A549 (cell line): Measurements from ENCODE around the gene PCDHGA6. TPM values are rescaled to one million over a fixed set of nuclear protein-coding genes. Genes with fewer than 3 reads are reported as not detected.

Experiments used
- ATAC-seq, 2 experiments: fragments of 200-7000 bp in 1 of 2; fragments of >200 bp in 1 of 2; cut with Nextera tagmentation in 1 of 2; cut with Tn5 transposase in 1 of 2; 3 replicates each; pipeline versions ENCODE4 v1.8.0 to v1.9.1; 2018 to 2020; ENCODE audit warnings: mild to moderate bottlenecking in 1 of 2, moderate library complexity in 1 of 2
- CTCF ChIA-PET: fragments of 300-600 bp; sonication (Branson Sonifier 250); formaldehyde crosslinking; extraction: SDS; loops from one replicate; lab custom pipeline; 2021; ENCODE audit warnings: antibody characterized with exemption, inconsistent platforms; lab: Yijun Ruan, JAX
- POLR2A ChIA-PET: fragments of 350-600 bp; formaldehyde crosslinking; extraction: SDS; loops from one replicate; lab custom pipeline; 2021; ENCODE audit warnings: antibody characterized with exemption, inconsistent platforms; lab: Yijun Ruan, JAX
- DNase-seq, 2 experiments: peaks; one replicate each; pipeline versions ENCODE4 v3.0.0 to v3.0.0-alpha.2; 2011 to 2016; ENCODE audit warnings: low read depth in 1 of 2, low spot score in 1 of 2
- FAIRE-seq: peaks from 2 replicates; lab custom pipeline; 2011; peaks lifted over from hg19 to GRCh38; lab: Jason Lieb, UNC
- H3K27ac ChIP-seq, 2 experiments: fragments of >200 bp; sonication (Bioruptor Twin); formaldehyde crosslinking; 3 replicates each; pipeline ENCODE4 v1.5.1; 2016 to 2017
- H3K4me1 ChIP-seq: fragments of >200 bp; sonication (Bioruptor Twin); formaldehyde crosslinking; 3 replicates; pipeline ENCODE4 v1.6.1; 2016
- H3K4me2 ChIP-seq: fragments of >200 bp; sonication (Bioruptor Twin); formaldehyde crosslinking; 3 replicates; pipeline ENCODE4 v1.6.1; 2016
- H3K4me3 ChIP-seq: fragments of >200 bp; sonication (Bioruptor Twin); formaldehyde crosslinking; 3 replicates; pipeline ENCODE4 v1.5.1; 2016
- H3K9me3 ChIP-seq: fragments of >200 bp; sonication (Bioruptor Twin); formaldehyde crosslinking; 3 replicates; pipeline ENCODE4 v1.6.1; 2016
- CBX8 ChIP-seq: fragments of 200-600 bp; sonication (generic); IDR thresholded peaks from 2 replicates; pipeline ENCODE4 v1.6.1; 2016
- CHD2 ChIP-seq: fragments of 150-350 bp; IDR thresholded peaks from 2 replicates; pipeline ENCODE4 v1.6.1; 2014; ENCODE audit warnings: low read length; ENCODE audit not compliant: partially characterized antibody
- CHD4 ChIP-seq: fragments of 200-600 bp; sonication (generic); IDR thresholded peaks from 2 replicates; pipeline ENCODE4 v1.6.1; 2016; ENCODE audit warnings: antibody characterized with exemption, mild to moderate bottlenecking, borderline replicate concordance
- EHMT2 ChIP-seq: fragments of 200-600 bp; sonication (generic); IDR thresholded peaks from 2 replicates; pipeline ENCODE4 v1.6.1; 2016; ENCODE audit warnings: antibody characterized with exemption, low read depth, mild to moderate bottlenecking, moderate library complexity
- HEYL ChIP-seq: fragments of 250-450 bp; sonication (Bioruptor Pico); IDR thresholded peaks from 2 replicates; pipeline ENCODE4 v1.8.0; 2021; ENCODE audit warnings: mild to moderate bottlenecking, moderate library complexity
- HOXB5 ChIP-seq: fragments of 250-450 bp; sonication (Bioruptor Pico); IDR thresholded peaks from 2 replicates; pipeline ENCODE4 v1.5.0; 2020; ENCODE audit warnings: mild to moderate bottlenecking, moderate library complexity
- JUN ChIP-seq, 2 experiments: fragments of >200 bp; sonication (Bioruptor Twin); formaldehyde crosslinking; IDR thresholded peaks; 2 replicates in 1 of 2; 3 replicates in 1 of 2; pipeline ENCODE4 v1.6.1; 2016 to 2017
- NFE2L2 ChIP-seq: fragments of 150-350 bp; conservative IDR thresholded peaks from 2 replicates; pipeline ENCODE4 v1.6.1; 2014; ENCODE audit warnings: low read length
- PHF8 ChIP-seq: fragments of 200-600 bp; sonication (generic); IDR thresholded peaks from 2 replicates; pipeline ENCODE4 v1.6.1; 2016; ENCODE audit warnings: low read depth, mild to moderate bottlenecking, antibody characterized with exemption, moderate library complexity, borderline replicate concordance
- RAD21 ChIP-seq, 2 experiments: fragments of >200 bp in 1 of 2; sonication (Bioruptor Twin) in 1 of 2; formaldehyde crosslinking in 1 of 2; IDR thresholded peaks in 1 of 2; conservative IDR thresholded peaks in 1 of 2; 2 replicates in 1 of 2; 3 replicates in 1 of 2; pipeline ENCODE4 v1.6.1; 2012 to 2018; ENCODE audit warnings: inconsistent platforms in 1 of 2
- TFCP2L1 ChIP-seq: fragments of 250-450 bp; sonication (Bioruptor Pico); IDR thresholded peaks from 2 replicates; pipeline ENCODE4 v1.5.0; 2021; ENCODE audit warnings: mild to moderate bottlenecking
- ZC3H11A ChIP-seq: fragments of 450-650 bp; IDR thresholded peaks from 2 replicates; pipeline ENCODE4 v1.6.1; 2014; ENCODE audit warnings: antibody characterized with exemption, mild to moderate bottlenecking
- ZNF302 ChIP-seq: fragments of 250-450 bp; sonication (Bioruptor Pico); IDR thresholded peaks from 2 replicates; pipeline ENCODE4 v1.9.0; 2021; ENCODE audit warnings: inconsistent platforms, mild to moderate bottlenecking, moderate library complexity
- WGBS: methylation state at CpG from one replicate; pipeline ENCODE4 v1.1.6; 2017; ENCODE audit errors: missing lambda C conversion rate; 5-methylcytosine and 5-hydroxymethylcytosine counted together
- polyA plus RNA-seq, 4 experiments: library from polyadenylated mRNA; depleted of rRNA in 3 of 4; stranded (reverse); fragments of >200 nt; fragmentation: RNase III in 1 of 4; extraction: RNeasy Plus Mini Kit Qiagen cat#74134 plus additional on column Dnase treatment in 1 of 4; gene quantifications; 2 replicates in 3 of 4; 3 replicates in 1 of 4; pipeline ENCODE4 v1.2.3, GENCODE V29; 2011 to 2017
- TF ChIP-seq, protein P1 (sequence below): fragments of 250-450 bp; sonication (Bioruptor Pico); IDR thresholded peaks from 2 replicates; pipeline ENCODE4 v1.5.0; 2020; ENCODE audit warnings: low read depth, mild to moderate bottlenecking, moderate library complexity
- TF ChIP-seq, protein P2 (sequence below): fragments of >200 bp; sonication (Bioruptor Twin); formaldehyde crosslinking; IDR thresholded peaks from 2 replicates; pipeline ENCODE4 v1.6.1; 2016

Gene PCDHGA6
- polyA plus RNA-seq, 2 of the 4 experiments (the other 2 are of a cell fraction): 0.23 to 1.0 TPM

DNA sequence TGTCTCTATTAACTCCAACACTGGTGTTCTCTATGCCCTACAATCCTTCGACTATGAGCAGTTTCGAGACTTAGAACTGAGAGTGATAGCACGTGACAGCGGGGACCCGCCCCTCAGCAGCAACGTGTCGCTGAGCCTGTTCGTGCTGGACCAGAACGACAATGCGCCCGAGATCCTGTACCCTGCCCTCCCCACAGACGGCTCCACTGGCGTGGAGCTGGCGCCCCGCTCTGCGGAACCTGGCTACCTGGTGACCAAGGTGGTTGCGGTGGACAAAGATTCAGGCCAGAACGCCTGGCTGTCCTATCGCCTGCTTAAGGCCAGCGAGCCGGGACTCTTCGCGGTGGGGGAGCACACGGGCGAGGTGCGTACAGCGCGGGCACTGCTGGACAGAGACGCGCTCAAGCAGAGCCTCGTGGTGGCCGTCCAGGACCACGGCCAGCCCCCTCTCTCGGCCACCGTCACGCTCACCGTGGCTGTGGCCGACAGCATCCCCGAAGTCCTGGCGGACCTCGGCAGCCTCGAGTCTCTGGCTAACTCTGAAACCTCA is 49.1 kb downstream of the PCDHGA6 start:
- Histone ChIP-seq H3K4me2 (no peak overlapping the region), H3K4me3 (no peak overlapping the region), H3K4me1 (no peaks in the 10 kb centered on the region), H3K27ac (no peak overlapping the region), H3K9me3 (peaks cover 81% of the 10 kb centered on the region)
- DNase-seq (no peak), FAIRE-seq (no peak), ATAC-seq (no peak)
- 81% methylated on average over 25 of the region's 42 CpGs for WGBS
- TF ChIP-seq JUN (IDR thresholded peaks at IDR 0.05) (no peak), CHD2 (no peak), EHMT2 (no peak), ZC3H11A (no peak), HEYL (CRISPR knock-in tag) (no peak), ZNF302 (CRISPR knock-in tag) (no peak), TFCP2L1 (CRISPR knock-in tag) (no peak), NFE2L2 (no peak), RAD21 (conservative IDR thresholded peaks at IDR 0.05 in 1 of 2, IDR thresholded peaks at IDR 0.05 in 1 of 2) (no peak), PHF8 (no peak), CBX8 (no peak), CHD4 (no peak)
- TF ChIP-seq, protein P1, sequence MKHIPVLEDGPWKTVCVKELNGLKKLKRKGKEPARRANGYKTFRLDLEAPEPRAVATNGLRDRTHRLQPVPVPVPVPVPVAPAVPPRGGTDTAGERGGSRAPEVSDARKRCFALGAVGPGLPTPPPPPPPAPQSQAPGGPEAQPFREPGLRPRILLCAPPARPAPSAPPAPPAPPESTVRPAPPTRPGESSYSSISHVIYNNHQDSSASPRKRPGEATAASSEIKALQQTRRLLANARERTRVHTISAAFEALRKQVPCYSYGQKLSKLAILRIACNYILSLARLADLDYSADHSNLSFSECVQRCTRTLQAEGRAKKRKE (CRISPR knock-in tag): no peak
- TF ChIP-seq, protein P2, sequence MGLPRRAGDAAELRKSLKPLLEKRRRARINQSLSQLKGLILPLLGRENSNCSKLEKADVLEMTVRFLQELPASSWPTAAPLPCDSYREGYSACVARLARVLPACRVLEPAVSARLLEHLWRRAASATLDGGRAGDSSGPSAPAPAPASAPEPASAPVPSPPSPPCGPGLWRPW: no peak
- ChIA-PET POLR2A (no interaction called here), CTCF (interaction anchor here (1.2 to 1.5 kb wide), 2 partner anchors 73 to 141 kb away, joined by 3 to 7 read pairs; partner anchors contain the start of gene PCDHGB1)

DNA sequence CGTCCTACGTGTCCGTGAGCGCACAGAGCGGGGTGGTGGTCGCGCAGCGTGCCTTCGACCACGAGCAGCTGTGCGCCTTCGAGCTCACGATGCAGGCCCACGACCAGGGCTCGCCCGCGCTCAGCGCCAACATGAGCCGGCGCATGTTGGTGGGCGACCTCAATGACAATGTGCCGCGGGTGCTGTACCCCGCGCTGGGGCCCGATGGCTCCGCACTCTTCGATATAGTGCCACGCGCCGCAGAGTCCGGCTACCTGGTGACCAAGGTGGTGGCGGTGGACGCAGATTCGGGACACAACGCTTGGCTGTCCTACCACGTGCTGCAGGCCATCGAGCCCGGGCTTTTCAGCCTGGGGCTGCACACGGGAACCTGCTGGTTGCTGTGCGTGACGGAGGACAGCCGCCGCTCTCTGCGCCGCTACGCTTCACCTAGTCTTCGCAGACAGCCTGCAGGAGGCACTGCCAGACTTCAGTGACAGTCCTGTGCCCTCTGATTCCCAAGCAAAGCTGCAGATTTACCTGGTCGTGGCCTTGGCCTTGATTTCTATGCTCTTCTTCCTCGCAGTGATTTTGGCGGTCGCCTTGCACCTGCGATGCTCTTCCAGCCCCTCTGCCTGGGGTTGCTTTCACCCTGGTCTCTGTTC is 54.2 kb downstream of the PCDHGA6 start:
- TF ChIP-seq HOXB5 (CRISPR knock-in tag) (no peak), EHMT2 (no peak)
- Histone ChIP-seq H3K4me3 (no peak overlapping the region), H3K4me1 (no peaks in the 10 kb centered on the region), H3K4me2 (no peak overlapping the region), H3K9me3 (peaks cover 75% of the 10 kb centered on the region), H3K27ac (no peak overlapping the region)
- DNase-seq (no peak), ATAC-seq (no peak), FAIRE-seq (no peak)
- WGBS: 83% methylated on average over 41 of the region's 53 CpGs
- POLR2A ChIA-PET: no interaction called here
- CTCF ChIA-PET: interaction anchor here (0.6 to 1.6 kb wide), 3 partner anchors 58 to 131 kb away, joined by 3 read pairs; partner anchors contain the start of gene PCDHGB3

Other genes with a start within 250 kb of the PCDHGA6 start
Only the 30 nearest of the 36 such genes appear.
- gene PCDHB9, start 186.7 kb upstream of the PCDHGA6 start, polyA plus RNA-seq (2011; rRNA removed): 0.12 TPM in 1 of 2 replicates, not detected in the other
- gene PCDHB9, start 186.7 kb upstream of the PCDHGA6 start, polyA plus RNA-seq (2017; fragmentation: RNase III; extraction: RNeasy Plus Mini Kit Qiagen cat#74134 plus additional on column Dnase treatment): 0.01 to 0.13 TPM (median 0.11 TPM) in 3 replicates
- 0.03 and 0.06 TPM in 2 replicates for gene PCDHB10, start 181.5 kb upstream of the PCDHGA6 start, polyA plus RNA-seq (2011; rRNA removed)
- 0.04 TPM in 1 of 3 replicates, not detected in the others for gene PCDHB10, start 181.5 kb upstream of the PCDHGA6 start, polyA plus RNA-seq (2017; fragmentation: RNase III; extraction: RNeasy Plus Mini Kit Qiagen cat#74134 plus additional on column Dnase treatment)
- gene PCDHB11, start 174.3 kb upstream of the PCDHGA6 start, polyA plus RNA-seq (2011; rRNA removed): 0.21 and 0.22 TPM in 2 replicates
- 0.05 to 0.08 TPM (median 0.07 TPM) in 3 replicates for gene PCDHB11, start 174.3 kb upstream of the PCDHGA6 start, polyA plus RNA-seq (2017; fragmentation: RNase III; extraction: RNeasy Plus Mini Kit Qiagen cat#74134 plus additional on column Dnase treatment)
- 0.05 TPM in 2 replicates for gene PCDHB12, start 165.2 kb upstream of the PCDHGA6 start, polyA plus RNA-seq (2011; rRNA removed)
- not detected in 3 replicates for gene PCDHB12, start 165.2 kb upstream of the PCDHGA6 start, polyA plus RNA-seq (2017; fragmentation: RNase III; extraction: RNeasy Plus Mini Kit Qiagen cat#74134 plus additional on column Dnase treatment)
- 0.19 and 0.28 TPM in 2 replicates for gene PCDHB13, start 160.0 kb upstream of the PCDHGA6 start, polyA plus RNA-seq (2011; rRNA removed)
- gene PCDHB13, start 160.0 kb upstream of the PCDHGA6 start, polyA plus RNA-seq (2017; fragmentation: RNase III; extraction: RNeasy Plus Mini Kit Qiagen cat#74134 plus additional on column Dnase treatment): 0.05 to 0.08 TPM (median 0.08 TPM) in 3 replicates
- gene PCDHB14, start 150.5 kb upstream of the PCDHGA6 start, polyA plus RNA-seq (2011; rRNA removed): 0.13 and 0.14 TPM in 2 replicates
- 0.05 to 0.12 TPM (median 0.09 TPM) in 3 replicates for gene PCDHB14, start 150.5 kb upstream of the PCDHGA6 start, polyA plus RNA-seq (2017; fragmentation: RNase III; extraction: RNeasy Plus Mini Kit Qiagen cat#74134 plus additional on column Dnase treatment)
- gene PCDHB15, start 128.5 kb upstream of the PCDHGA6 start, polyA plus RNA-seq (2011; rRNA removed): 0.09 and 0.13 TPM in 2 replicates
- gene PCDHB15, start 128.5 kb upstream of the PCDHGA6 start, polyA plus RNA-seq (2017; fragmentation: RNase III; extraction: RNeasy Plus Mini Kit Qiagen cat#74134 plus additional on column Dnase treatment): 0.04 to 0.12 TPM (median 0.05 TPM) in 3 replicates
- 0.08 TPM in 1 of 2 replicates, not detected in the other for gene SLC25A2, start 69.8 kb upstream of the PCDHGA6 start, polyA plus RNA-seq (2011; rRNA removed)
- not detected in 3 replicates for gene SLC25A2, start 69.8 kb upstream of the PCDHGA6 start, polyA plus RNA-seq (2017; fragmentation: RNase III; extraction: RNeasy Plus Mini Kit Qiagen cat#74134 plus additional on column Dnase treatment)
- 78.1 and 90.6 TPM in 2 replicates for gene TAF7, start 53.1 kb upstream of the PCDHGA6 start, polyA plus RNA-seq (2011; rRNA removed)
- gene TAF7, start 53.1 kb upstream of the PCDHGA6 start, polyA plus RNA-seq (2017; fragmentation: RNase III; extraction: RNeasy Plus Mini Kit Qiagen cat#74134 plus additional on column Dnase treatment): 67.3 to 72.6 TPM (median 71.3 TPM) in 3 replicates
- 0.66 and 0.71 TPM in 2 replicates for gene PCDHGA1, start 43.4 kb upstream of the PCDHGA6 start, polyA plus RNA-seq (2011; rRNA removed)
- gene PCDHGA1, start 43.4 kb upstream of the PCDHGA6 start, polyA plus RNA-seq (2017; fragmentation: RNase III; extraction: RNeasy Plus Mini Kit Qiagen cat#74134 plus additional on column Dnase treatment): 0.32 to 0.42 TPM (median 0.33 TPM) in 3 replicates
- gene PCDHGA2, start 35.1 kb upstream of the PCDHGA6 start, polyA plus RNA-seq (2011; rRNA removed): 1.6 and 1.7 TPM in 2 replicates
- 0.47 to 0.78 TPM (median 0.58 TPM) in 3 replicates for gene PCDHGA2, start 35.1 kb upstream of the PCDHGA6 start, polyA plus RNA-seq (2017; fragmentation: RNase III; extraction: RNeasy Plus Mini Kit Qiagen cat#74134 plus additional on column Dnase treatment)
- gene PCDHGA3, start 30.1 kb upstream of the PCDHGA6 start, polyA plus RNA-seq (2011; rRNA removed): 0.07 TPM in 1 of 2 replicates, not detected in the other
- gene PCDHGA3, start 30.1 kb upstream of the PCDHGA6 start, polyA plus RNA-seq (2017; fragmentation: RNase III; extraction: RNeasy Plus Mini Kit Qiagen cat#74134 plus additional on column Dnase treatment): not detected in 3 replicates
- gene PCDHGB1, start 23.8 kb upstream of the PCDHGA6 start, polyA plus RNA-seq (2011; rRNA removed): 3.7 and 3.9 TPM in 2 replicates
- gene PCDHGB1, start 23.8 kb upstream of the PCDHGA6 start, polyA plus RNA-seq (2017; fragmentation: RNase III; extraction: RNeasy Plus Mini Kit Qiagen cat#74134 plus additional on column Dnase treatment): 1.3 to 1.6 TPM (median 1.5 TPM) in 3 replicates
- gene PCDHGA4, start 18.9 kb upstream of the PCDHGA6 start, polyA plus RNA-seq (2011; rRNA removed): 0.48 and 0.61 TPM in 2 replicates
- 0.10 to 0.15 TPM (median 0.13 TPM) in 3 replicates for gene PCDHGA4, start 18.9 kb upstream of the PCDHGA6 start, polyA plus RNA-seq (2017; fragmentation: RNase III; extraction: RNeasy Plus Mini Kit Qiagen cat#74134 plus additional on column Dnase treatment)
- gene PCDHGB2, start 13.9 kb upstream of the PCDHGA6 start, polyA plus RNA-seq (2011; rRNA removed): 0.36 and 0.54 TPM in 2 replicates
- gene PCDHGB2, start 13.9 kb upstream of the PCDHGA6 start, polyA plus RNA-seq (2017; fragmentation: RNase III; extraction: RNeasy Plus Mini Kit Qiagen cat#74134 plus additional on column Dnase treatment): 0.04 to 0.05 TPM (median 0.05 TPM) in 3 replicates
- 0.37 and 0.57 TPM in 2 replicates for gene PCDHGA5, start 9.7 kb upstream of the PCDHGA6 start, polyA plus RNA-seq (2011; rRNA removed)
- gene PCDHGA5, start 9.7 kb upstream of the PCDHGA6 start, polyA plus RNA-seq (2017; fragmentation: RNase III; extraction: RNeasy Plus Mini Kit Qiagen cat#74134 plus additional on column Dnase treatment): 0.09 to 0.18 TPM (median 0.13 TPM) in 3 replicates
- gene PCDHGB3, start 3.6 kb upstream of the PCDHGA6 start, polyA plus RNA-seq (2011; rRNA removed): 1.1 and 1.2 TPM in 2 replicates
- 0.16 to 0.44 TPM (median 0.28 TPM) in 3 replicates for gene PCDHGB3, start 3.6 kb upstream of the PCDHGA6 start, polyA plus RNA-seq (2017; fragmentation: RNase III; extraction: RNeasy Plus Mini Kit Qiagen cat#74134 plus additional on column Dnase treatment)
- 0.95 and 1.1 TPM in 2 replicates for gene PCDHGA7, start 8.9 kb downstream of the PCDHGA6 start, polyA plus RNA-seq (2011; rRNA removed)
- 0.70 to 0.84 TPM (median 0.76 TPM) in 3 replicates for gene PCDHGA7, start 8.9 kb downstream of the PCDHGA6 start, polyA plus RNA-seq (2017; fragmentation: RNase III; extraction: RNeasy Plus Mini Kit Qiagen cat#74134 plus additional on column Dnase treatment)
- 1.4 and 1.5 TPM in 2 replicates for gene PCDHGB4, start 13.8 kb downstream of the PCDHGA6 start, polyA plus RNA-seq (2011; rRNA removed)
- 0.90 to 1.6 TPM (median 1.1 TPM) in 3 replicates for gene PCDHGB4, start 13.8 kb downstream of the PCDHGA6 start, polyA plus RNA-seq (2017; fragmentation: RNase III; extraction: RNeasy Plus Mini Kit Qiagen cat#74134 plus additional on column Dnase treatment)
- gene PCDHGA8, start 18.7 kb downstream of the PCDHGA6 start, polyA plus RNA-seq (2011; rRNA removed): 0.08 and 0.11 TPM in 2 replicates
- 0.03 to 0.04 TPM (median 0.04 TPM) in 3 replicates for gene PCDHGA8, start 18.7 kb downstream of the PCDHGA6 start, polyA plus RNA-seq (2017; fragmentation: RNase III; extraction: RNeasy Plus Mini Kit Qiagen cat#74134 plus additional on column Dnase treatment)
- gene PCDHGB5, start 24.1 kb downstream of the PCDHGA6 start, polyA plus RNA-seq (2011; rRNA removed): 2.6 and 3.2 TPM in 2 replicates
- 1.9 to 2.8 TPM (median 2.5 TPM) in 3 replicates for gene PCDHGB5, start 24.1 kb downstream of the PCDHGA6 start, polyA plus RNA-seq (2017; fragmentation: RNase III; extraction: RNeasy Plus Mini Kit Qiagen cat#74134 plus additional on column Dnase treatment)
- 0.22 and 0.40 TPM in 2 replicates for gene PCDHGA9, start 28.9 kb downstream of the PCDHGA6 start, polyA plus RNA-seq (2011; rRNA removed)
- 0.01 to 0.09 TPM (median 0.03 TPM) in 3 replicates for gene PCDHGA9, start 28.9 kb downstream of the PCDHGA6 start, polyA plus RNA-seq (2017; fragmentation: RNase III; extraction: RNeasy Plus Mini Kit Qiagen cat#74134 plus additional on column Dnase treatment)
- gene PCDHGB6, start 34.1 kb downstream of the PCDHGA6 start, polyA plus RNA-seq (2011; rRNA removed): 0.21 and 0.30 TPM in 2 replicates
- 0.08 to 0.09 TPM (median 0.09 TPM) in 3 replicates for gene PCDHGB6, start 34.1 kb downstream of the PCDHGA6 start, polyA plus RNA-seq (2017; fragmentation: RNase III; extraction: RNeasy Plus Mini Kit Qiagen cat#74134 plus additional on column Dnase treatment)
- 0.04 and 0.08 TPM in 2 replicates for gene PCDHGA10, start 39.1 kb downstream of the PCDHGA6 start, polyA plus RNA-seq (2011; rRNA removed)
- 0.01 TPM in 1 of 3 replicates, not detected in the others for gene PCDHGA10, start 39.1 kb downstream of the PCDHGA6 start, polyA plus RNA-seq (2017; fragmentation: RNase III; extraction: RNeasy Plus Mini Kit Qiagen cat#74134 plus additional on column Dnase treatment)
- 0.14 and 0.16 TPM in 2 replicates for gene PCDHGB7, start 43.8 kb downstream of the PCDHGA6 start, polyA plus RNA-seq (2011; rRNA removed)
- 0.03 to 0.06 TPM (median 0.05 TPM) in 3 replicates for gene PCDHGB7, start 43.8 kb downstream of the PCDHGA6 start, polyA plus RNA-seq (2017; fragmentation: RNase III; extraction: RNeasy Plus Mini Kit Qiagen cat#74134 plus additional on column Dnase treatment)
- gene PCDHGA11, start 47.2 kb downstream of the PCDHGA6 start, polyA plus RNA-seq (2011; rRNA removed): 0.05 and 0.10 TPM in 2 replicates
- 0.01 TPM in 1 of 3 replicates, not detected in the others for gene PCDHGA11, start 47.2 kb downstream of the PCDHGA6 start, polyA plus RNA-seq (2017; fragmentation: RNase III; extraction: RNeasy Plus Mini Kit Qiagen cat#74134 plus additional on column Dnase treatment)
- gene PCDHGA12, start 56.6 kb downstream of the PCDHGA6 start, polyA plus RNA-seq (2011; rRNA removed): 0.05 and 0.07 TPM in 2 replicates
- gene PCDHGA12, start 56.6 kb downstream of the PCDHGA6 start, polyA plus RNA-seq (2017; fragmentation: RNase III; extraction: RNeasy Plus Mini Kit Qiagen cat#74134 plus additional on column Dnase treatment): 0.03 TPM in 1 of 3 replicates, not detected in the others
- gene PCDHGC3, start 102.1 kb downstream of the PCDHGA6 start, polyA plus RNA-seq (2011; rRNA removed): 1.6 and 1.9 TPM in 2 replicates
- gene PCDHGC3, start 102.1 kb downstream of the PCDHGA6 start, polyA plus RNA-seq (2017; fragmentation: RNase III; extraction: RNeasy Plus Mini Kit Qiagen cat#74134 plus additional on column Dnase treatment): 4.9 to 5.3 TPM (median 5.2 TPM) in 3 replicates
- 0.06 and 0.07 TPM in 2 replicates for gene PCDHGC4, start 111.1 kb downstream of the PCDHGA6 start, polyA plus RNA-seq (2011; rRNA removed)
- gene PCDHGC4, start 111.1 kb downstream of the PCDHGA6 start, polyA plus RNA-seq (2017; fragmentation: RNase III; extraction: RNeasy Plus Mini Kit Qiagen cat#74134 plus additional on column Dnase treatment): 0.03 TPM in 1 of 3 replicates, not detected in the others
- 0.08 TPM in 1 of 2 replicates, not detected in the other for gene PCDHGC5, start 115.2 kb downstream of the PCDHGA6 start, polyA plus RNA-seq (2011; rRNA removed)
- gene PCDHGC5, start 115.2 kb downstream of the PCDHGA6 start, polyA plus RNA-seq (2017; fragmentation: RNase III; extraction: RNeasy Plus Mini Kit Qiagen cat#74134 plus additional on column Dnase treatment): 0.03 TPM in 1 of 3 replicates, not detected in the others